K562 (cell line): ENCODE data around the gene EEA1. TPM values are rescaled to one million over a fixed set of nuclear protein-coding genes. Genes with fewer than 3 reads are reported as not detected.

ENCODE experiments used
- ATAC-seq: fragments of 200-7000 bp; cut with Tn5 transposase; 3 replicates; pipeline ENCODE4 v1.9.1; 2020; ENCODE audit warnings: moderate library complexity
- BruUV-seq: library from RNA; stranded (reverse); fragments of 400-500 nt; replicated peaks from 2 replicates; lab custom pipeline; 2021; lab: Mats Ljungman, UMichigan
- CTCF ChIA-PET: fragments of 300-600 bp; formaldehyde crosslinking; extraction: SDS; loops from one replicate; lab custom pipeline; 2021; ENCODE audit warnings: low intra/inter-chr PET ratio; lab: Yijun Ruan, JAX
- POLR2A ChIA-PET: fragments of 300-600, 350-650 bp; sonication (Branson Sonifier 250); formaldehyde crosslinking; extraction: SDS; loops from one replicate; lab custom pipeline; 2021; ENCODE audit warnings: antibody characterized with exemption, inconsistent platforms; lab: Yijun Ruan, JAX
- DNase-seq, 4 experiments: peaks; one replicate each; pipeline versions ENCODE4 v3.0.0 to v3.0.0-alpha.2; 2011 to 2018; ENCODE audit warnings: low spot score in 3 of 4, mixed read lengths in 3 of 4; ENCODE audit errors: extremely low read depth in 1 of 4
- FAIRE-seq: peaks from 2 replicates; lab custom pipeline; 2011; peaks lifted over from hg19 to GRCh38; lab: Jason Lieb, UNC
- H2AFZ ChIP-seq: 2 replicates; pipeline ENCODE4 v1.6.0; 2011; ENCODE audit warnings: low read depth, low read length, control low read depth, inconsistent platforms
- H3K27ac ChIP-seq: fragments of 200-600 bp; 3 replicates; pipeline ENCODE4 v1.8.0; 2011; ENCODE audit warnings: low read depth, mild to moderate bottlenecking, control low read depth, inconsistent platforms, low read length, moderate library complexity, mixed read lengths; ENCODE audit errors: extremely low read depth
- H3K27me3 ChIP-seq, 2 experiments: fragments of 300-600 bp in 1 of 2; 2 replicates in 1 of 2; 3 replicates in 1 of 2; pipeline versions ENCODE4 v1.6.0 to v1.8.0; 2011; ENCODE audit warnings: inconsistent platforms in 2 of 2, low read length in 2 of 2, mild to moderate bottlenecking in 1 of 2, mixed read lengths in 1 of 2, moderate library complexity in 1 of 2; ENCODE audit not compliant: control insufficient read depth in 2 of 2, insufficient read depth in 2 of 2
- H3K36me3 ChIP-seq: fragments of 300-600 bp; 3 replicates; pipeline ENCODE4 v1.8.0; 2011; ENCODE audit warnings: mild to moderate bottlenecking, low read length, inconsistent platforms; ENCODE audit not compliant: control insufficient read depth, insufficient read depth
- H3K4me1 ChIP-seq, 2 experiments: fragments of 200-600 bp in 1 of 2; replicated peaks in 1 of 2; 2 replicates in 1 of 2; 3 replicates in 1 of 2; pipeline versions ENCODE4 v1.5.1 to v1.8.0; 2011; ENCODE audit warnings: inconsistent platforms in 2 of 2, low read length in 2 of 2, mild to moderate bottlenecking in 1 of 2, mixed read lengths in 1 of 2, moderate library complexity in 1 of 2; ENCODE audit not compliant: control insufficient read depth in 2 of 2, insufficient read depth in 2 of 2
- H3K4me2 ChIP-seq: 2 replicates; pipeline ENCODE4 v1.6.1; 2011; ENCODE audit warnings: low read length, control low read depth, inconsistent platforms, mixed read lengths; ENCODE audit not compliant: insufficient read depth
- H3K4me3 ChIP-seq: fragments of 200-600 bp; sonication (generic), shearing (Covaris generic); 2 replicates; pipeline ENCODE4 v1.5.1; 2016; ENCODE audit warnings: control low read depth, inconsistent platforms
- H3K79me2 ChIP-seq: fragments of 200-600 bp; 3 replicates; pipeline ENCODE4 v1.8.0; 2011; ENCODE audit warnings: low read length, inconsistent platforms; ENCODE audit not compliant: control insufficient read depth, insufficient read depth
- H3K9ac ChIP-seq, 2 experiments: 2 replicates each; pipeline versions ENCODE4 v1.6.0 to v1.6.1; 2011; ENCODE audit warnings: low read depth in 2 of 2, low read length in 2 of 2, control low read depth in 1 of 2, inconsistent platforms in 1 of 2, mild to moderate bottlenecking in 1 of 2, mixed read lengths in 1 of 2; ENCODE audit not compliant: insufficient read depth in 1 of 2
- H3K9me1 ChIP-seq: one replicate; pipeline ENCODE4 v1.6.0; 2011; ENCODE audit warnings: inconsistent platforms, mild to moderate bottlenecking, low read length, moderate library complexity; ENCODE audit not compliant: control insufficient read depth, insufficient read depth
- H3K9me3 ChIP-seq: replicated peaks from 2 replicates; pipeline ENCODE4 v1.5.1; 2011; ENCODE audit warnings: low read depth, low read length, inconsistent platforms; ENCODE audit not compliant: control insufficient read depth, insufficient read depth
- H4K20me1 ChIP-seq: replicated peaks from 2 replicates; pipeline ENCODE4 v1.6.1; 2011; ENCODE audit warnings: low read length, inconsistent platforms, mixed read lengths; ENCODE audit not compliant: control insufficient read depth, insufficient read depth
- ASH1L ChIP-seq: fragments of 450-650 bp; IDR thresholded peaks from 2 replicates; pipeline ENCODE4 v1.6.1; 2018; ENCODE audit warnings: borderline replicate concordance, mild to moderate bottlenecking, low read depth; ENCODE audit not compliant: partially characterized antibody
- CEBPG ChIP-seq, 3 experiments: fragments of 200-800 bp in 1 of 3; sonication (Bioruptor generic) in 1 of 3; sonication (generic) in 1 of 3; formaldehyde crosslinking in 1 of 3; IDR thresholded peaks in 2 of 3; conservative IDR thresholded peaks in 1 of 3; 2 replicates each; pipeline versions ENCODE4 v1.6.1 to v1.8.0; 2016 to 2022; ENCODE audit warnings: missing compliant biosample characterization in 2 of 3, missing genetic modification characterization in 2 of 3, mild to moderate bottlenecking in 1 of 3, missing genetic modification reagents in 1 of 3
- HSF4 ChIP-seq: fragments of 250-450 bp; sonication (Bioruptor Pico); IDR thresholded peaks from 2 replicates; pipeline ENCODE4 v2.1.2; 2022; ENCODE audit warnings: mild to moderate bottlenecking, moderate library complexity, borderline replicate concordance
- MED1 ChIP-seq: sonication (generic); formaldehyde crosslinking; IDR thresholded peaks from 2 replicates; pipeline ENCODE4 v1.8.1; 2023; ENCODE audit warnings: missing genetic modification reagents, borderline replicate concordance
- MEF2D ChIP-seq: conservative IDR thresholded peaks from 2 replicates; pipeline ENCODE4 v1.6.1; 2016; ENCODE audit warnings: low read depth, missing genetic modification characterization, missing compliant biosample characterization
- MYNN ChIP-seq, 2 experiments: sonication (generic); formaldehyde crosslinking in 1 of 2; IDR thresholded peaks; 2 replicates each; pipeline versions ENCODE4 v1.5.0 to v1.6.1; 2016 to 2020; ENCODE audit warnings: antibody characterized with exemption in 1 of 2, missing genetic modification reagents in 1 of 2
- ZNF282 ChIP-seq: sonication (generic); formaldehyde crosslinking; IDR thresholded peaks from 2 replicates; pipeline ENCODE4 v1.8.1; 2023; ENCODE audit warnings: missing genetic modification reagents
- WGBS: fragments of 100-300 bp; shearing (Covaris generic); methylation state at CpG from one replicate; pipeline ENCODE4 v1.1.6; 2016; ENCODE audit warnings: low coverage, mixed read lengths; ENCODE audit not compliant: insufficient coverage; ENCODE audit errors: missing lambda C conversion rate; 5-methylcytosine and 5-hydroxymethylcytosine counted together
- in situ Hi-C: fragments of 300-500 bp; cut with MboI; formaldehyde crosslinking; loops from 4 replicates; pipeline ENCODE4 v1.15.0; 2018; ENCODE audit warnings: inconsistent platforms, mixed read lengths
- intact Hi-C: fragments of 100-400 bp; cut with micrococcal nuclease; formaldehyde crosslinking; loops from 2 replicates; pipeline ENCODE4 v1.14.2; 2022
- polyA plus RNA-seq, 8 experiments: library from polyadenylated mRNA; depleted of rRNA in 4 of 8; stranded (reverse) in 5 of 8; unstranded in 3 of 8; fragments of >200 nt; fragmentation: Nextera tagmentation in 2 of 8; fragmentation: Illumina TruSeq in 1 of 8; extraction: Ambion mirVana in 2 of 8; extraction: Trizol in 1 of 8; gene quantifications; 2 replicates each; pipeline versions ENCODE4 v1.2.1 to v1.2.3, GENCODE V29; 2011 to 2014; ENCODE audit warnings: inconsistent platforms in 1 of 8, missing spikeins in 1 of 8
- total RNA-seq, 7 experiments: library from RNA; depleted of rRNA in 6 of 7; stranded (reverse); fragments of >200 nt in 6 of 7; fragmentation: Illumina TruSeq in 2 of 7; extraction: Trizol in 2 of 7; gene quantifications; 2 replicates each; pipeline versions ENCODE4 v1.2.1 to v1.2.3, GENCODE V29; 2011 to 2021; ENCODE audit warnings: low replicate concordance in 1 of 7
- TF ChIP-seq, protein P1 (sequence below): fragments of 250-450 bp; sonication (Bioruptor Pico); IDR thresholded peaks from 2 replicates; pipeline ENCODE4 v1.4.0; 2020; ENCODE audit warnings: mild to moderate bottlenecking
- TF ChIP-seq, protein P2 (sequence below): fragments of 250-450 bp; sonication (Bioruptor Pico); IDR thresholded peaks from 2 replicates; pipeline ENCODE4 v1.4.0; 2020; ENCODE audit warnings: borderline replicate concordance

EEA1 gene
- total and polyA plus RNA-seq, 9 of the 15 experiments (the other 6 are each of a cell fraction or from before 2014, with no cell fraction given), result 3.5 to 17.1 (median 7.5) TPM

DNA sequence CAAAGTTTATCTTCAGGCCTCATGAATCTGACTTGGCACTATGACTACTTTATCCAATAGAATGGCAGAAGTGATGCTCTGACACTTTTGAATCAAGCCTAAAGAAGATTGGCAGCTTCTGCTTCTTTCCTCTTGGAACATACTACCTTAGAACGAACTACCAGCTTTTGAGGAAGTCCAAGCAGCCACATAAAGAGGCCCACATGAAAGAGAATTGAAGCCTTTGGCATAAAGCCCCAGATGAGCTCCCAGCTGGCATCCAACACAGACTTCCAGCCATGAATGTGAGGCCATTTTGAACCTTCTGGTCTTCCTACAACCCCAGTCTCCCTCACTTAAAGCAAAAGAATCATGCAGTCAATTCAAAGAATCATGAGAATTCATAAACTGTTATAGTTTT lies 65.8 kb downstream of the EEA1 start:
- CTCF ChIA-PET, result no interaction called here
- Histone ChIP-seq H3K36me3 (peaks cover 21% of the 10 kb centered on the region; the same call in 2 of the 3 replicates), H3K9ac (no peak overlapping the region), H3K9me3 (no peaks in the 10 kb centered on the region), H3K4me1 (peaks cover 0 to 9% of the 10 kb centered on the region in 2 experiments; a peak in 3 of 5 replicates), H2AFZ (no peak overlapping the region), H3K27me3 (no peaks in the 10 kb centered on the region), H3K4me2 (no peak overlapping the region), H4K20me1 (0 out of 2 replicates have a peak, but pooled peaks cover 4% of the 10 kb centered on the region), H3K9me1 (no peaks in the 10 kb centered on the region), H3K4me3 (no peak overlapping the region), H3K79me2 (no peaks in the 10 kb centered on the region; the same call in 2 of the 3 replicates), H3K27ac (no peak overlapping the region)
- POLR2A ChIA-PET, result no interaction called here
- ATAC-seq (no peak), DNase-seq (no peak), FAIRE-seq (no peak)
- 72% methylated on average over 1 of the region's 1 CpG for WGBS
- TF ChIP-seq, protein P1, sequence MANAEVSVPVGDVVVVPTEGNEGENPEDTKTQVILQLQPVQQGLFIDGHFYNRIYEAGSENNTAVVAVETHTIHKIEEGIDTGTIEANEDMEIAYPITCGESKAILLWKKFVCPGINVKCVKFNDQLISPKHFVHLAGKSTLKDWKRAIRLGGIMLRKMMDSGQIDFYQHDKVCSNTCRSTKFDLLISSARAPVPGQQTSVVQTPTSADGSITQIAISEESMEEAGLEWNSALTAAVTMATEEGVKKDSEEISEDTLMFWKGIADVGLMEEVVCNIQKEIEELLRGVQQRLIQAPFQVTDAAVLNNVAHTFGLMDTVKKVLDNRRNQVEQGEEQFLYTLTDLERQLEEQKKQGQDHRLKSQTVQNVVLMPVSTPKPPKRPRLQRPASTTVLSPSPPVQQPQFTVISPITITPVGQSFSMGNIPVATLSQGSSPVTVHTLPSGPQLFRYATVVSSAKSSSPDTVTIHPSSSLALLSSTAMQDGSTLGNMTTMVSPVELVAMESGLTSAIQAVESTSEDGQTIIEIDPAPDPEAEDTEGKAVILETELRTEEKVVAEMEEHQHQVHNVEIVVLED (CRISPR knock-in tag), result no peak
- TF ChIP-seq HSF4 (CRISPR knock-in tag), result no peak
- no peak for TF ChIP-seq MEF2D (tag)
- no peak for TF ChIP-seq ASH1L
- TF ChIP-seq, protein P2, sequence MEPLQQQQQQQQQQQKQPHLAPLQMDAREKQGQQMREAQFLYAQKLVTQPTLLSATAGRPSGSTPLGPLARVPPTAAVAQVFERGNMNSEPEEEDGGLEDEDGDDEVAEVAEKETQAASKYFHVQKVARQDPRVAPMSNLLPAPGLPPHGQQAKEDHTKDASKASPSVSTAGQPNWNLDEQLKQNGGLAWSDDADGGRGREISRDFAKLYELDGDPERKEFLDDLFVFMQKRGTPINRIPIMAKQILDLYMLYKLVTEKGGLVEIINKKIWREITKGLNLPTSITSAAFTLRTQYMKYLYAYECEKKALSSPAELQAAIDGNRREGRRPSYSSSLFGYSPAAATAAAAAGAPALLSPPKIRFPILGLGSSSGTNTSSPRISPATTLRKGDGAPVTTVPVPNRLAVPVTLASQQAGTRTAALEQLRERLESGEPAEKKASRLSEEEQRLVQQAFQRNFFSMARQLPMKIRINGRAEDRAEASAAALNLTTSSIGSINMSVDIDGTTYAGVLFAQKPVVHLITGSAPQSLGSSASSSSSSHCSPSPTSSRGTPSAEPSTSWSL (CRISPR knock-in tag), result no peak
- no peak for TF ChIP-seq CEBPG (CRISPR knock-in tag; IDR thresholded peaks at IDR 0.05)
- no peak for TF ChIP-seq CEBPG (tag; conservative IDR thresholded peaks at IDR 0.05 in 1 of 2, IDR thresholded peaks at IDR 0.05 in 1 of 2)
- TF ChIP-seq MED1 (CRISPR knock-in tag), result no peak
- TF ChIP-seq MYNN (IDR thresholded peaks at IDR 0.05), result no peak
- TF ChIP-seq MYNN (CRISPR knock-in tag; IDR thresholded peaks at IDR 0.05), result no peak
- no peak for TF ChIP-seq ZNF282 (CRISPR knock-in tag)
- intact Hi-C loops (no loop called here), in situ Hi-C loops (no loop called here)
- BruUV-seq, result no TSS peak
